CD4-positive, alpha-beta T cell treated with Interleukin-21 for 1 hour (primary cell): Measurements from ENCODE around the gene DHRS7B.
A peak's percentile ranks its signal among the peaks of the same experiment; 100 is the strongest.
"Not testable (repeated sequence)": the region's sequence is repeated elsewhere in the genome, so short reads cannot be mapped to it uniquely, and the experiment has no call there.

ENCODE experiments used
- DNase-seq: peaks from one replicate; pipeline ENCODE4 v3.0.0-alpha.2; 2020

The DHRS7B gene

GRCh38 chr17:21212826-21213637 is 86.3 kb downstream of the DHRS7B start:
- no peak for DNase-seq

- no peak for DNase-seq
These were observed 86.9 kb downstream of the DHRS7B start for GRCh38 chr17:21213638-21214014.

GRCh38 chr17:21214015-21214776 is 87.4 kb downstream of the DHRS7B start, which contains the start of gene TMEM11:
Gene TMEM11, minus strand, starts transcription at chr17:21214161. Its CDS starts 9 bp downstream, at chr17:21214152.
- DNase-seq, result peak; percentile 95

GRCh38 chr17:21214777-21215541 is 88.2 kb downstream of the DHRS7B start:
- peak; percentile 7 for DNase-seq

GRCh38 chr17:21215935-21216334 is 89.2 kb downstream of the DHRS7B start:
- no peak for DNase-seq

GRCh38 chr17:21217346-21217745 is 90.6 kb downstream of the DHRS7B start:
- DNase-seq, result no peak

GRCh38 chr17:21218101-21218500 is 91.3 kb downstream of the DHRS7B start:
- DNase-seq, result no peak

- no peak for DNase-seq
These were observed 92.1 kb downstream of the DHRS7B start for GRCh38 chr17:21218831-21219380.

- no peak for DNase-seq
These were observed 96.3 kb downstream of the DHRS7B start for GRCh38 chr17:21223086-21223485.

GRCh38 chr17:21227277-21227676 is 100.5 kb downstream of the DHRS7B start:
- not testable (repeated sequence) for DNase-seq

GRCh38 chr17:21228111-21228510 is 101.3 kb downstream of the DHRS7B start:
- no peak for DNase-seq

- no peak for DNase-seq
These were observed 102.1 kb downstream of the DHRS7B start for GRCh38 chr17:21228845-21229244.

GRCh38 chr17:21231533-21231932 is 104.8 kb downstream of the DHRS7B start:
- DNase-seq, result no peak

- DNase-seq, result no peak
These were observed 105.4 kb downstream of the DHRS7B start for GRCh38 chr17:21232033-21232749.

- DNase-seq, result no peak
These were observed 107.0 kb downstream of the DHRS7B start for GRCh38 chr17:21233581-21234347.

GRCh38 chr17:21235921-21236320 is 109.2 kb downstream of the DHRS7B start:
- DNase-seq, result no peak

GRCh38 chr17:21239680-21240368 is 113.1 kb downstream of the DHRS7B start:
- no peak for DNase-seq

GRCh38 chr17:21240369-21241055 is 113.7 kb downstream of the DHRS7B start:
- no peak for DNase-seq
